ENCODE data around the gene ABHD8. TPM values are rescaled to one million over a fixed set of nuclear protein-coding genes. Genes with fewer than 3 reads are reported as not detected.

Gene ABHD8
- total and polyA plus RNA-seq, 2 donors from 2014 or later, result 9.6 to 20.0 TPM

DNA sequence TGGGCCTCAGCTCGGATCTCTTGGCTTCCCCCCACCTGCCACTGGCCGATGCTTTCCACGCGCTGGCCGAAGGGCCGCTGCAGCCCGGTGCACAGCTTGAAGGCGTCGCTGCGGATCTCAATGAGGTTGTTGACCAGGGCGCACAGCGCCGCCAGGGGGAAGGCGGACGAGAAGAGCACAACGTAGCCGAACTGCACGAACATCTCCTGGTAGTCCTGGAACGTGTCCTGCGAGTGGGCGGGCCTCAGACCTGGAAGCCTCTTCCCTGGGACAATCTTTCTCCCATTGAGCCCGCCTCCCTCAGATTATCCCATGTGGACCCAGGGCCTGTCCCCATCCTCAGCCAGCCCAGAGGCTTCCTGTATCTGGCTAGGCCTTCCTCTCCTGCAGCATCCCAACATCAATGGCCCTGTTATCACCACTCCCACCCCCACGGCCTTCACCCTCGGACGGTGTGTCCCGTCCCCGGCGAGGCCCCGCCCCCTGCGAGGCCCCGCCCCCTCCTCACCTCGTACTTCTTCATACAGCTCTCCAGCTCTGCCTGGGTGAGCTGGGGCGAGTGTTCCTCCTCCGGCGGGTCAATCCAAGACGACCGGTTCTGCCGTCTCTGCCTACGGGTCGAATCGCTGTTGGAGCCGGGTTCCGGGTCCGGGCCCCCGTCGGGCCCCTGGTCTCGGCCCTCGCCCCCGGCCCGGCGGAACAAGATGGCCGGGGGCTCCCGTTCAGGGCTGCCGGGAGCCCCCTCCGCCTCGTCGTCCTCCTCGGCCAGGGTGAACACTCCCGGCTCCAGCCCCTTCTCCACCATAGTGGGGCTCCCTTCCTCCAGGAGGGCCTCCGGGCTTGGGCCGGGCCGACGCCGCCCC is 24.7 kb upstream of the ABHD8 start:
- Histone ChIP-seq H3K4me3 (ENCODE audit: low read length in 3 of 3) (peak overlapping the region in 1 of 3 donors; percentile 25), H3K9ac (ENCODE audit: low read length in 3 of 3) (no peak overlapping the region), H3K36me3 (ENCODE audit: control insufficient read depth in 2 of 3, insufficient read depth in 3 of 3, low read length in 3 of 3) (no peaks in the 10 kb centered on the region), H3K27me3 (ENCODE audit: control insufficient read depth, insufficient read depth, low read length) (no peaks in the 10 kb centered on the region), H3K27ac (ENCODE audit: low read depth in 2 of 2, low read length in 2 of 2) (no peak overlapping the region), H3K4me1 (ENCODE audit: control insufficient read depth in 2 of 3, insufficient read depth in 2 of 3, low read depth in 1 of 3, low read length in 3 of 3) (no peaks in the 10 kb centered on the region), H3K9me3 (ENCODE audit: control insufficient read depth in 2 of 3, insufficient read depth in 1 of 3, low read length in 3 of 3) (no peaks in the 10 kb centered on the region)
- intact Hi-C loops (cut with DNase I), result no loop called here
- DNase-seq, result peak in 4 of 5 donors; percentile 89 to 93 (median 92)
- no peak for FAIRE-seq
- TF ChIP-seq, protein P1, sequence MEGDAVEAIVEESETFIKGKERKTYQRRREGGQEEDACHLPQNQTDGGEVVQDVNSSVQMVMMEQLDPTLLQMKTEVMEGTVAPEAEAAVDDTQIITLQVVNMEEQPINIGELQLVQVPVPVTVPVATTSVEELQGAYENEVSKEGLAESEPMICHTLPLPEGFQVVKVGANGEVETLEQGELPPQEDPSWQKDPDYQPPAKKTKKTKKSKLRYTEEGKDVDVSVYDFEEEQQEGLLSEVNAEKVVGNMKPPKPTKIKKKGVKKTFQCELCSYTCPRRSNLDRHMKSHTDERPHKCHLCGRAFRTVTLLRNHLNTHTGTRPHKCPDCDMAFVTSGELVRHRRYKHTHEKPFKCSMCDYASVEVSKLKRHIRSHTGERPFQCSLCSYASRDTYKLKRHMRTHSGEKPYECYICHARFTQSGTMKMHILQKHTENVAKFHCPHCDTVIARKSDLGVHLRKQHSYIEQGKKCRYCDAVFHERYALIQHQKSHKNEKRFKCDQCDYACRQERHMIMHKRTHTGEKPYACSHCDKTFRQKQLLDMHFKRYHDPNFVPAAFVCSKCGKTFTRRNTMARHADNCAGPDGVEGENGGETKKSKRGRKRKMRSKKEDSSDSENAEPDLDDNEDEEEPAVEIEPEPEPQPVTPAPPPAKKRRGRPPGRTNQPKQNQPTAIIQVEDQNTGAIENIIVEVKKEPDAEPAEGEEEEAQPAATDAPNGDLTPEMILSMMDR (IDR thresholded peaks at IDR 0.05; ENCODE audit: borderline replicate concordance, extremely low read depth, insufficient read depth), result peak; percentile 24

DNA sequence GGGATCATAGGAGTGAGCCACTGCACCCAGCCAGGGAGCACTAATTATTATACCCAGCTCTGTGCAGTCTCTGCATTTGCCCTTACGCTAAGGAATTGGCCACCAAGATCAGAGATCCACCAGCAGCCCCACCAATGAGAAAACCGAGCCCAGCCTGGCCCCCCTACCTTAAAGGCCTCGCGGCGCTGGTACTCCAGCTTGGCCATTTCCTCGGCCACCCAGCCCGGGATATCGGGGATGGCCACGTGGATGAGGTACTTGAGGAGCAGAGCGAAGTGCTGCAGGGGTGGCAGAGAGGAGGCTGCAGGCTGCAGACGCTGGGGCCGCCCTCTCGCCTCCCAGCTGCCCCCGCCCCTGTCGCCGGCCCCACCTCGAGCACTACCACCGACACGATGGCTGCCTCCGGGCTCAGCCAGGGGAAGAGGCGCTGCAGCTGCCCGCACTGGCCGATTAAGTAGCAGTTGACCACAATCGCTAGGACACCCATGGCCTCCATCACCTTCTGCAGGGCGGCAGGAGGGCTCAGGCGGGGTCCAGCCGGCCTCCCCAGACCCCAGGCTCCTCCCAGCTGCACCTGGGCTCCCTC is 23.9 kb upstream of the ABHD8 start:
- no peak for DNase-seq
- H3K9ac ChIP-seq (ENCODE audit: low read length in 3 of 3), result no peak overlapping the region
- TF ChIP-seq, protein P1 (IDR thresholded peaks at IDR 0.05; ENCODE audit: borderline replicate concordance, extremely low read depth, insufficient read depth), result no peak
- no peaks in the 10 kb centered on the region for H3K27me3 ChIP-seq (ENCODE audit: control insufficient read depth, insufficient read depth, low read length)
- no peak overlapping the region for H3K4me3 ChIP-seq (ENCODE audit: low read length in 3 of 3)
- intact Hi-C loops (cut with DNase I), result no loop called here
- no peaks in the 10 kb centered on the region for H3K9me3 ChIP-seq (ENCODE audit: control insufficient read depth in 2 of 3, insufficient read depth in 1 of 3, low read length in 3 of 3)
- H3K4me1 ChIP-seq (ENCODE audit: control insufficient read depth in 2 of 3, insufficient read depth in 2 of 3, low read depth in 1 of 3, low read length in 3 of 3), result no peaks in the 10 kb centered on the region
- FAIRE-seq, result no peak
- H3K36me3 ChIP-seq (ENCODE audit: control insufficient read depth in 2 of 3, insufficient read depth in 3 of 3, low read length in 3 of 3), result no peaks in the 10 kb centered on the region
- no peak overlapping the region for H3K27ac ChIP-seq (ENCODE audit: low read depth in 2 of 2, low read length in 2 of 2)

DNA sequence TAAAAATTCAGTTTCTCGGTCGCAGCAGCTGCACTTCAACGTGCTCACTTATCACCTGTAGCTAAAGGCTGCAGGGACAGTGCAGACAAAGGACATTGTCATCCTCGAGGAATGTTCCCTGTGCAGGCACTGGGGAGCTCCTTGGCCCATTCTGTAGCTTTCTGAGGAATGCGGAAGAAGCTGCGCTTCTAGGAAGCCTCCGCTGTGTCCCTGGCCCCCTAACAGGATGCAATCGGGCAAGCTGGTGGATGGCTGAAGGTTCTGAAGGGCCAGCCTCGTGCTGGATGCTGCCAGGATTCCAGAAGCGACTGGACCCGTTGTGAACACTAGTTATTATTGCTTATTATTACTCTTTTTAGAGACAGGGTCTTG is 23.4 kb upstream of the ABHD8 start:
- intact Hi-C loops (cut with DNase I), result no loop called here
- no peaks in the 10 kb centered on the region for H3K4me1 ChIP-seq (ENCODE audit: control insufficient read depth in 2 of 3, insufficient read depth in 2 of 3, low read depth in 1 of 3, low read length in 3 of 3)
- no peak overlapping the region for H3K27ac ChIP-seq (ENCODE audit: low read depth in 2 of 2, low read length in 2 of 2)
- H3K27me3 ChIP-seq (ENCODE audit: control insufficient read depth, insufficient read depth, low read length), result no peaks in the 10 kb centered on the region
- DNase-seq (no peak), FAIRE-seq (no peak)
- H3K9me3 ChIP-seq (ENCODE audit: control insufficient read depth in 2 of 3, insufficient read depth in 1 of 3, low read length in 3 of 3), result no peaks in the 10 kb centered on the region
- TF ChIP-seq, protein P1 (IDR thresholded peaks at IDR 0.05; ENCODE audit: borderline replicate concordance, extremely low read depth, insufficient read depth), result no peak
- no peak overlapping the region for H3K4me3 ChIP-seq (ENCODE audit: low read length in 3 of 3)
- no peak overlapping the region for H3K9ac ChIP-seq (ENCODE audit: low read length in 3 of 3)
- H3K36me3 ChIP-seq (ENCODE audit: control insufficient read depth in 2 of 3, insufficient read depth in 3 of 3, low read length in 3 of 3), result no peaks in the 10 kb centered on the region

Measured in kidney (tissue), 14 donors.